ENCODE results near the gene DPPA3. TPM values are rescaled to one million over a fixed set of nuclear protein-coding genes. Genes with fewer than 3 reads are reported as not detected.

DPPA3 gene
- total RNA-seq, 1 donor from 2014 or later, result not detected

- Mint-ChIP-seq H3K27ac (ENCODE audit: unreplicated experiment) (no peak overlapping the region), H3K4me3 (ENCODE audit: unreplicated experiment) (no peak overlapping the region), H3K27me3 (ENCODE audit: unreplicated experiment) (no peaks in the 10 kb centered on the region), H3K9me3 (ENCODE audit: unreplicated experiment) (no peaks in the 10 kb centered on the region), H3K36me3 (ENCODE audit: unreplicated experiment) (no peaks in the 10 kb centered on the region), H3K4me1 (ENCODE audit: low read depth, unreplicated experiment) (no peaks in the 10 kb centered on the region)
- DNase-seq, result no peak
- no peak for TF ChIP-seq CTCF (IDR thresholded peaks at IDR 0.05; ENCODE audit: partially characterized antibody, unreplicated experiment)
Observed at GRCh38 chr12:7678744-7679143, 32.5 kb upstream of the DPPA3 start.

- no peaks in the 10 kb centered on the region for H3K4me1 Mint-ChIP-seq (ENCODE audit: low read depth, unreplicated experiment)
- H3K9me3 Mint-ChIP-seq (ENCODE audit: unreplicated experiment), result no peaks in the 10 kb centered on the region
- H3K27me3 Mint-ChIP-seq (ENCODE audit: unreplicated experiment), result no peaks in the 10 kb centered on the region
- no peak for TF ChIP-seq CTCF (IDR thresholded peaks at IDR 0.05; ENCODE audit: partially characterized antibody, unreplicated experiment)
- H3K4me3 Mint-ChIP-seq (ENCODE audit: unreplicated experiment), result no peak overlapping the region
- no peak for DNase-seq
- H3K27ac Mint-ChIP-seq (ENCODE audit: unreplicated experiment), result no peak overlapping the region
- no peaks in the 10 kb centered on the region for H3K36me3 Mint-ChIP-seq (ENCODE audit: unreplicated experiment)
Observed at GRCh38 chr12:7679251-7680045, 31.8 kb upstream of the DPPA3 start.

- Mint-ChIP-seq H3K27ac (ENCODE audit: unreplicated experiment) (no peak overlapping the region), H3K36me3 (ENCODE audit: unreplicated experiment) (peaks cover 5% of the 10 kb centered on the region), H3K4me1 (ENCODE audit: low read depth, unreplicated experiment) (no peaks in the 10 kb centered on the region), H3K27me3 (ENCODE audit: unreplicated experiment) (peaks cover 1% of the 10 kb centered on the region), H3K4me3 (ENCODE audit: unreplicated experiment) (no peak overlapping the region), H3K9me3 (ENCODE audit: unreplicated experiment) (no peaks in the 10 kb centered on the region)
- DNase-seq, result no peak
- TF ChIP-seq CTCF (IDR thresholded peaks at IDR 0.05; ENCODE audit: partially characterized antibody, unreplicated experiment), result no peak
Observed at GRCh38 chr12:7681535-7681934, 29.7 kb upstream of the DPPA3 start.

GRCh38 chr12:7693793-7694192 is 17.4 kb upstream of the DPPA3 start:
- no peaks in the 10 kb centered on the region for H3K36me3 Mint-ChIP-seq (ENCODE audit: unreplicated experiment)
- peaks cover 5% of the 10 kb centered on the region for H3K27me3 Mint-ChIP-seq (ENCODE audit: unreplicated experiment)
- DNase-seq, result no peak
- H3K4me3 Mint-ChIP-seq (ENCODE audit: unreplicated experiment), result no peak overlapping the region
- no peak for TF ChIP-seq CTCF (IDR thresholded peaks at IDR 0.05; ENCODE audit: partially characterized antibody, unreplicated experiment)
- peaks cover 3% of the 10 kb centered on the region for H3K9me3 Mint-ChIP-seq (ENCODE audit: unreplicated experiment)
- H3K27ac Mint-ChIP-seq (ENCODE audit: unreplicated experiment), result no peak overlapping the region
- no peaks in the 10 kb centered on the region for H3K4me1 Mint-ChIP-seq (ENCODE audit: low read depth, unreplicated experiment)

- Mint-ChIP-seq H3K36me3 (ENCODE audit: unreplicated experiment) (no peaks in the 10 kb centered on the region), H3K27ac (ENCODE audit: unreplicated experiment) (no peak overlapping the region), H3K9me3 (ENCODE audit: unreplicated experiment) (peaks cover 3% of the 10 kb centered on the region), H3K27me3 (ENCODE audit: unreplicated experiment) (peaks cover 5% of the 10 kb centered on the region), H3K4me3 (ENCODE audit: unreplicated experiment) (no peak overlapping the region), H3K4me1 (ENCODE audit: low read depth, unreplicated experiment) (no peaks in the 10 kb centered on the region)
- DNase-seq, result no peak
- no peak for TF ChIP-seq CTCF (IDR thresholded peaks at IDR 0.05; ENCODE audit: partially characterized antibody, unreplicated experiment)
Observed at GRCh38 chr12:7694556-7695236, 16.5 kb upstream of the DPPA3 start.

All from glutamatergic neuron (in vitro differentiated cells).